HG02759 (cell line): ENCODE measurements around the gene P2RX6.
"Not testable (repeated sequence)": the region's sequence is repeated elsewhere in the genome, so short reads cannot be mapped to it uniquely, and the experiment has no call there.

Experiments
- ATAC-seq: cut with Tn5 transposase; IDR thresholded peaks from one replicate; pipeline ENCODE4 v1.9.1; 2021; ENCODE audit warnings: mild to moderate bottlenecking, moderate library complexity; ENCODE audit not compliant: unreplicated experiment

Gene P2RX6

DNA sequence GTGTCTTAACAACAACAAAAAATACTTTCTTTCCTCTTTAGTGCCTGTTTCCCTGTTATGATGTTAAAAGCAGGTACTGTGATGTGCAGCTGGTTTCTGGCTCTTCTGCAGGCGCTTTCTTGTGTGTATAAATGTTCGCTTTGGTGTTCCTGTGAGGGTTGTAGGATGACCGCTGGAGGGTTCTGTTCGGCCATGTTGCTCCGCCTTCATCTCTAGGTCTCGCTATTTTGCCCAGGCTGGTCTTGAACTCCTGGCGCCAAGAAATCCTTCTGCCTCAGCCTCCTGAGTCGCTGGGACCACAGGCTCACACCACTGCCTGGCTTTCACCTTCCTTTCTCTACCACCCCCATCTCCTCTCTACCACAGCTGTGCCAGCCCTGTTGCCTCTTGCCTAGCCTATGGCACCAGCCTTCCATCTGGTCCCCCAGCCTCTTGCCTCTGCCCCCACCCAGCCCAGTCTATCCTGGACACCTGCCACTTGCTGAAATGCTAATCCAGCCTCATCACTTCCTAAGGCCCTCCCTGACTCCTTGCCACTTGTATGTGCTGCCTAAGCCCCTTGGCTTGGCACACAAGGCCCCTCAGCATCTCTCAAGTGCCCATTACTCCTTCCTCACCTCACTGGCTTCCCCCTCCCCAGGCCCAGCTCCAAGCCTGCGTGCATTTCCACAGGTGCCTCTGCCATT is 36.3 kb downstream of the P2RX6 start:
- ATAC-seq = no peak

DNA sequence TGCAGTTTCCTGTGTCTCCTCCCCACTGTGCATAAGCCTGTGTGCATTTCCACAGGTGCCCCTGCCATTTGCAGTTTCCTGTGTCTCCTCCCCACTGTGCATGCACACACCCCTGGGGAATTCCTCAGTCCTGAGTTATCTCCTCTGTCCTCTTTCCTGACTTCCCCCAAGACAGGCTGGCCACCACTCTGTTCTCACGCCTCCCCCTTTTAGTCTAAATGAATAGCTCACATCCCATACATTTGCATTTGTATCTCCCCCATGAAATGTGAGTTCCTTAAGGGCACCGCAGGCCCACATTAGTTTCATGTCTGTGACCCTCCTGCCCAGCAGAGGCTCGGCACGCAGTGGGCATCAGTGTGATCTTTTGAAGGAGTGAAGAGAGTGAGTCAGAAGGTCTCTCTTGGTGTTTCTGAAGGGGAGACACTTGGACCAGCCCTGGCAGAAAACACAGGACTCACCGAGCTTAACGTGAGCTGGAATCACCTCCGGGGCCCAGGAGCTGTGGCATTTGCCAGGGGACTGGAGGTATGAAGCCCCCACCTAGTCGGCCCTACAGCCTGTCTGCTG is 37.0 kb downstream of the P2RX6 start:
- no peak for ATAC-seq

DNA sequence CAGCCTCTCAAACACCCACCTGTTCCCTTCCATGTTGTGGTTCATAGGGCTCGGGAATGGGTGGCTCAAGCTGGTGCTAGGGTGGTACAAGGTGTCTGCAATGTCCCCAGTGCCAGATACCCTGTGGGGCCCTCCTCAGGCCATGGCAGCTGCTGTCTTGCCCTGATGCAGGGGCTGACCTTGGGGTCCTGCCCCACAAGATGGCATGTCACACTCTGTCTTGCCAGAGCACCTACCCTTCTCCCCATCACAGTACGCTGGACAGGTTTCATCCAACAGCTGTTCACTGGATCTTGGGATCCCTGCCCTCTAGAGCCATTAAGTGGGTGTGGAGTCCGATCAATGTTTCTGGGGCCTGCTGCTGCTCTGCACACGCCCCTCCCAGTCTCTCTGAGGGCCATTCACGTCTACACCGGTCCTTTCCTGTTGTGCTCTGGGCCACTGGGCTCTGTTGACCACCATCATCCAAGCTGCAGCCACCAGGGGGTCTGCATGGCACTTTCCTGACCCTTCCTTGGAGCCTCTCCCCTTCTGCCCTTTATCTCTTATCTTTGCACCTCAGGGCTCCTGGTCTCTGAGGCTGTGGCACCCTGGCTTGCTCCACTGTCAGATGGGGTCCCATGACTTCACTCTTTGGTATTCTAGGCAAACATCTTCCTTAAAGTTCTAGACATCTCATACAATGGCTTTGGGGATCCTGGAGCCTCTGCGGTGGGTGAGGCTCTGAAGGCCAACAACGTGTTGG is 37.9 kb downstream of the P2RX6 start:
- ATAC-seq = no peak

DNA sequence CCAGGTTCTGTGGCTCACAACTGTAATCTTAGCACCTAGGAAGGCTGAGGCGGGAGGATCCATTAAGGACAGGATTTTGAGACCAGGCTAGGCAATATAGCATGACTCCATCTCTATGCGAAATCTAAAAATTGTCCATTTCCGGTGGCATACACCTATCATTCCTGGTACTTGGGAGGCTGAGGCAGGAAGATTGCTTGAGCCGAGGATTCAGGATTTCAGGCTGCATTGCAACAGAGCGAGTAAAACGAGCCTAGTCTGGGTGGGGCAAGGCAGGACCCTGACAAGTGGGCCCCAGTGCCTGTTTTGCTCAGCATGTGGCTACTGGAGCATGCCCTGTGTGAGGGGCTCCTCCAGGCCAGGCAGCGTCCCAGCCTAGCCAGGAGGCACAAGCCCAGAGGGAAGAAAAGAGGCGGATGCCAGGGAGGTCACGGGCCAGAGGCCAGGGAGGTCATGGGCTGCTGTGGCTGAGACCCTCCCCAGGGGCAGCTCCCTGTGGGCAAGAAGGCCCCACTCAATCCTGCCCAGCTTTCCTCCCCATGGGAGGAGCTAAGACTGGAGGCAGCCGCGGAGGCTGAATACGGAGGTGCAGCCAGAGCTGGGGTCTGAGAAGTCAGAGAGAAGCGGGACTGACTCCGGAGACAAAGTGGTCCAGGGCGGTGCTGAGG is 39.2 kb downstream of the P2RX6 start:
- no peak for ATAC-seq

DNA sequence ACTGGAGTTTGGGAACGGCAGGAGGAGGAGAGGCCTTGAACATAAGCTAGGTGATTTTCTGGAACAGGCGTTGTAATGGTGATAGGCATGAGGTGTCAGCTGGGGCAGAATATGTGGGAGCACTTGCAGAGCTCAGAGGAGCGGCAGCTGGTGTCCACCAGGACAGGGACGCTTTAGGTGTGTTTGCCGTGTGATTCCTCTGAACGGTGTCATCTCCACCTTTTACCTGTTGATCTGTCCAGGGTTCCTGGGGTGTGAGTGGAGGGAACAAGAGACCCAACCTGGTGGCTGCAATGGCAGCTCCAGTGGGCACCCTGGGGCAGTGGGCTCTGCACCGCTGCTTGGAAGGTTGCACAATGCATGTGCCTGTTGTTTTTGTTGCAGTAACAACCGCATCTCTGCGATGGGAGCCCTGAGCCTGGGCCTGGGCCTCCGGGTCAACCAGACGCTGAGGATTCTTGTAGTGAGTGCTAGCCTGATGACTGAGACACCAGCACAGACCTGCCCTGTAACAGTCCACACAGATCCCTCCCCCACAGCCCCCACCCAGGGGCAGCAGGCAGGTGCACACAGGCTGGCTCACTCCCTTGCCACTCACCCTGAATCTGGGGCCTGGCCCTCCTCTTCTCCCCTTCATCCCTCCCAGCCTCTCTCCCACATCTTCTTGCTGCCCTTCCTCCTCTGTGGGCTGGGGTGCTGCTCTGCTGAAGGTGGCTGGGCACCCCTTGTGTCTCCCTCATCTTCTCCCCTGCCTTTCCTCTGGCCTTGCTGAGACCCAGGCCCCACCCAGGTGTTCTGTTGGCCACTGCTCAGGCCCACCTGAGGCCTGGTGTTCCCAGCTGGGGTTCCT is 40.0 kb downstream of the P2RX6 start:
- ATAC-seq = no peak

DNA sequence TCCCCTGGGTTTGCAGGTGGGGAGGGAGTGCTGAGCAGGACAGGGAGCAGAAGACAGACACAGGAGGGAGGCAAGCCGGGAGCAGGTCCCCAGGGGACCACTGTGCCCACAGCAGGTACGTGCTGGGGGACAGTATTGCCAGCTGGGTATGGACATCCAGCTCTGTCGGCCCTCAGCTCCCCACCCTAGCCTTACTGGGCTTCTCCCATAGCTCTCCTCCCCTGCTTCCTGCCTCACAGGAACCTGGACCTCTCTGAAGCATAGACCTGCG is 40.5 kb downstream of the P2RX6 start:
- no peak for ATAC-seq

DNA sequence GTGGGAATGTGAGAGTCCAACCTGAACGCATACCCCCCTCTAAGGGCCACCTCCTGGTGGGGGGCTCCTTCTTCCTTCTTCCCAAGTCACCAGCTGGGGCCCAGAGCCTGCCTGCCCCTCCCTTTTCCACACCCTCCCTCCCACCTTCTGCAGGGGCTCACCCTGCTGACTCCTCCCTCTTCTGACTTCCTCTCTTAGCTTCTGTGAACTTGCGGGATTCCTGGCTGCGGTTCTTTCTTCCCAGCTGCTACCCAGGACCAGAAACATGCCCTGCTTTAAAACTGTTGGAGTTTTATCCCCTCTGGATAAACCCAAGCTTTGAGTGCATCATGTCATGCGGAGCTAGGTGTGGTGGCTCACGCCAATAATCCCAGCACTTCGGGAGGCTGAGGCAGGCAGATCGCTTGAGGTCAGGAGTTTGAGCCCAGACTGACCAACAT is 40.9 kb downstream of the P2RX6 start:
- ATAC-seq = no peak

DNA sequence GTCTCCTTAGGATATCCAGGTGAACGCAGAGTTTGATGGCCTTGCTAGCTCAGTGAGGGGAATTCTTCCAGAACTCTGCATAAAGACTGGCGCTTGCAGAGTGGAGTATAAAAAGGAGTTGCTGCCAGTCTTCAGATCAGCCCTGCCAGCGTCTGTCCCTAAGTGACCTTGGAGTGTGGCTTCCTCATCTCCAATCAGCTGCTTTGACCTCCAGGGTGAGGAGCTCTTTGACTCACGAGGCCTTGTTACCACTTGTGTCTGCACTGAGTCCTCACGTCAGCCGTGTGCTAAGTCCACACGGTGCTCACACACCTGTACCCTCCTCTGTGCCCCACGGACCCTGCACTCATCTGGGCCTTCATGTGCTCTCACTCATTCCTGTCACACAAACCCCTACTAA is 45.4 kb downstream of the P2RX6 start:
- not testable (repeated sequence) for ATAC-seq

DNA sequence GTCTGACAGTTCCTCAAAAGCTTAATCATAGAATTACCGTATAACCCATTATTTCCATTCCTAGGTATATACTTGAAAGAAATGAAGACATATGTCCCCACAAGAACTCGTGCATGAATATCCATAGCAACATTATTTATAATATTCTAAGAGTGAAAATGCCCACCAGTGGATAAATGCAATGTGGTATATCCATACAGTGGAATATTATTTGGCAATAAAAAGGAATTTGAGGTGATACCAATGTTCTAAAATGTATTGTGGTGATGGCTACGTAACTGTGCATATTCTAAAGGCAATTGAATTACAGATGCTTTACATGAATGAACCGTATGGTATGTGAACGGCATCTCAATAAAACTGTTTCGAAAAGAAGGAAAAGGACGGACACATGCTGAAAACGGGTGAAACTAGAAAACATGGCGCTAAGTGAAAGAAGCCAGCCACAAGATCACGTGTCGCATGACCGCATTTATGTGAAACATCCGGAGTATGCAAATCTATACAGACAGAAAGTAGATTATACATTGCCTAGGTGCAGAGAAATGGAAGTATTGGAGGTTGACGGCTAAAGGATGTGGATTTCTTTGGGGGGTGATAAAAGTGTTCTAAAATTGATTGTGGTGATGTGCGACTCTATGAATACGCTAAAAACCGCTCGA is 46.8 kb downstream of the P2RX6 start:
- ATAC-seq = not testable (repeated sequence)

DNA sequence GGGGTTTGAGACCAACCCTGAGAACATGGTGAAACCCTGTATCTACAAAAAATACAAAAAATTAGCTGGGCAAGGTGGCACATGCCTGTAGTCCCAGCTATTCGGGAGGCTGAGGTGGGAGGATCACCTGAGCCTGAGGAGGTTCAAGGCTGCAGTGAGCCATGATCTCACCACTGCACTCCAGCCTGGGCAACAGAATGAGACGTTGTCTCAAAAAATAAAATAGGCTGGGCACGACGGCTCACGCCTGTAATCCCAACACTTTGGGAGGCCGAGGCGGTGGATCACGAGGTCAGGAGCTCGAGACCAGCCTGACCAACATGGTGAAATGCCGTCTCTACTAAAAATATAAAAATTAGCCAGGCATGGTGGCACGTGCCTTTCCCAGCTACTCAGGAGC is 49.5 kb downstream of the P2RX6 start:
- ATAC-seq = not testable (repeated sequence)

DNA sequence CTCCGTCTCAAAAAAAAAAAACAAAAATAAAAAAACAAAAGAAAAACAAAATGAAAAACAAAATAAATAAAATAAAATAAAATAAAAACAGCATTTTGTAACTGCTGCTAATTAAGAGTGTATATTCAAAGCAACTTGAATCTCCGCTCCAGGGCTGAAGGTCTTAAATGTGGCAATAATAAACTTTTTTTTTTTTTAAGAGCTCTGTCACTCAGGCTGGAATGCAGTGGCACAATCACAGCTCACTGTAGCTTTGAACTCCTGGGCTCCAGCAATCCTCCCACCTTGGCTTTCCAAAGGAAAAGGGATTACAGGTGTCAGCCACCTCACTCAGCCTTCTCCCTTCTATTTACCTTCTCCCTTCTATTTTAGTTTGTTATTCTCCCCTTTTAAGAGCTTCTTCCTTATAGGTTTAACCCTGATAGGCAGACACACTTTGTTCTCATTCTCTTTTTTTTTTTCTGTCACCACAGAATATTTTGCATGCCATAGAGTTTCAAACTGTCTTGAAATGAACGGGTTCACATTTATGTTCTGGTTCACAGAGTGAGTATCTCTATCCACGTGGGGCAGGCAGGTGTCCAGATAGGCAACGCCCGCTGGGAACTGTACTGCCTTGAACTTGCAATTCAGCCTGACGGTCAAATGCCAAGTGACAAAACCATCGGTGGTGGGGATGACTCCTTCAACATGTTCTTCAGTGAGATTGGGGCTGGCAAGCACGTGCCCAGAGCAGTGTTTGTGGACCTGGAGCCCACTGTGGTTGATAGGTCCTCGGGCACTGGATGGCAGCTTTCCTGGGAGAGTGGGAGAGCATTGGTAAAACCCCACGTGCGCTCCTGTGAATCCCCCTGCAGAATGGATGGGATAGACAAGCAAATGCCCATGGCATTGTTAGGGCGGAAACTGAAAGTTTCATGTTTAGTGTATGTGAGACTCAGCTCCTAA is 50.2 kb downstream of the P2RX6 start:
- ATAC-seq = no peak

DNA sequence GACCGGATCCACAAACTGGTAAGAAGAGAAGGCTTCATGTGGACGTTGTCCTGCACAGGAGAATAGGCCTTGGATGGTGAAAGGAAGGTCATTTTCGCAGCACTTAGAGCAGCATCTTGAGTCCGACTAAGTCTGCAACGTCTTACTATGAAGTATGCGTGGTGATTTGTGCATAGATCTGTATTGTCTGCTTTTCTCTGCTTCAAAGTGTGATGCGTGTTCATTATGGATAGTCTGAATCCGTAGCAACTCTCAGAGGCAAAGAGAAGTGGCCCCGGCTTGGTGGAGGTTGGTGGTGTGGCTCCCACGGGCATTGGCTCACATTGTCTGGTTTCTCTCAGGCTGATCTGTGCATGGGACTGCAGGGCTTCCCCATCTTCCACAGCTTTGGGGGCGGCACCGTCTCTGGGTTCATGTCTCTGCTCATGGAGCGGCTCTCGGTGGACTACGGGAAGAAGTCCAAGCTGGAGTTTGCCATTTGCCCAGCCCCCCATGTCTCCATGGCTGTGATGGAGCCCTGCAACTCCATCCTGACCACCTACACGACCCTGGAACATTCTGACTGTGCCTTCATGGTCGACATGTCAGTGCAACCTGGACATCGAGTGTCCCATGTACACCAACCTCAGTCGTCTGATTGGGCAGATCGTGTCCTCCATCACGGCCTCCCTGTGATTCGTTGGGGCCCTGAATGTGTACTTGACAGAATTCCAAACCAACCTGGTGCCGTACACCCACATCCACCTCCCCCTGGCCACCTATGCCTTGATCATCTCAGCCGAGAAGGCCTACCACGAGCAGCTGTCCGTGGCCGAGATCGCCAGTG is 52.3 kb downstream of the P2RX6 start:
- no peak for ATAC-seq

DNA sequence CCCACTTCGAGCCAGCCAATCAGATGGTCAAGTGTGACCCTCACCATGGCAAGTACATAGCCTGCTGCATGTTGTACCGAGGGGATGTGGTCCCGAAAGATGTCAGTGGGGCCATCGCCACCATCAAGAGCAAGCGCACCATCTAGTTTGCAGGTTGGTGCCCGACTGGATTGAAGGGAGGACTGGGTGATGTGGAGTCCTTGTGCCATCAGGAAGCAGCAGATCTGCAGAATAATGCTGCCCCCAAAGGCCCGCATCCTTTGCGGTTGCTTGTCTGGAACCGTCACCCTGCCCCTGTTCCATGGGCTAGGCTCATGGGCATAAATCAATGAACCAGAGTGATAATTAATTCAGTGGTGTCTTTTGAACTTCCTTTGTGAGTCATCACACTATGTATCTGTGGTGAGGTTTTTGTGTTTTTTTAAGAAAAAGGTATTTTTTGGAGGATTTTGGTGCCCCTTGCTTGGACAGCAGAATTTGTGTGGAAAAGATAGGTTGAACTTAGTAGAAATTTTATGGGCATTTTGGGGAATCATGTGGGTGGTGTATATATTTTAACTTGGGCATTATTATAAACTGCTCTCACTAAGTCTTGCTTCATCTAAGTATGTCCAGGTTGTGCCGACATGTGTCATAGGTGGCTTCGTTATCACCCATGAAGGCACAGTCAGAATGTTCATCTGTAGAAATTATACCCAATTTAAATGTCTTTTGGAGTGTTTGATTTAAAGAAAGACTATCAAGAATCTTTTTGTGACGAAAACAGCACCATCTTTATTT is 53.1 kb downstream of the P2RX6 start:
- ATAC-seq = no peak

DNA sequence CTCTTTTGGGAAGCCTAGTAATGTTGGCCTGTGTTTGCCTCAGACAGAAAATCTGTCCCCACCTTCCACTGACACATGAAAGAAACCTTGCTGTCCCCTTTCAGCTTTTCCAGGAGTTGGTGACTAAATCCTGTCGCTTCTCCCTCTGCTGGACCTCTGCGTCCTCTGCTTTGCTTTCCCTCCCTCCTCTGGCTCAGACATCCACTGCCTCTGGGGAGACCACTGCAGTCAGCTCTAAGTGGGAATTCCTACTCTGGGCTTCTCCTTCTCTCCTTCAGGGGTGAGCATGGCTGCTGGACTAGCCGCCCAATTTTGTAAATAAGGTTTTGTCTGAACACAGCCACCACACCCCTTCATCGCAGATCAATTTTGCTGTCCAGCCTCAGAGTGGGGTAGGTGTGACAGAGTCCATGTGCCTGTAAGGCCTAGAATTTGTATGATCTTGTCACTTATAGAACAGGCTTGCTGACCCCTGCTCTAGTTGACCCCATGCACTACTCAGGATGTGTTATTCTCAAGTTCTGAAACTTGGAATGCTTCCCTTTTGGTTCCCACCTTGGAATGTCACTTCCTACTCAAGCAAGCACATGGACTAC is 53.8 kb downstream of the P2RX6 start:
- no peak for ATAC-seq

DNA sequence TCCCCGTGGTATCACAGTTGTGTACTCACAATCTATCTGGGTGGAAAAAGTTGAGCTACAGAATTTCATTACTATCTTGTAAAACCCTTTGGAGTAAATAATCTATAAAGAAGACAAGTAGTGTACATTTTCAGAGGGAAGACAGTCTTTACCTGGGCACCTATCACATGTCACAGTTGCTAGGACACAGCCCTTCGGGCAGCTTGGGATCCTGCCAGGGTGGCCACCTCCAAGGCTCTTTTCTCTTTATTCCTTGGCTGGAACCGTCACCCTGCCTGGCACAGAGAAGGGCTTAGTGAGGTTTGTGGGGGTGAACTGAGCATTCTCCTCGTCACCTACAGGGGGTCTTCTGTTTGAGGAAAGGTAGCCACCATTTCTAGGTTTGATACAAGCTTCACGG is 54.4 kb downstream of the P2RX6 start:
- ATAC-seq = no peak

DNA sequence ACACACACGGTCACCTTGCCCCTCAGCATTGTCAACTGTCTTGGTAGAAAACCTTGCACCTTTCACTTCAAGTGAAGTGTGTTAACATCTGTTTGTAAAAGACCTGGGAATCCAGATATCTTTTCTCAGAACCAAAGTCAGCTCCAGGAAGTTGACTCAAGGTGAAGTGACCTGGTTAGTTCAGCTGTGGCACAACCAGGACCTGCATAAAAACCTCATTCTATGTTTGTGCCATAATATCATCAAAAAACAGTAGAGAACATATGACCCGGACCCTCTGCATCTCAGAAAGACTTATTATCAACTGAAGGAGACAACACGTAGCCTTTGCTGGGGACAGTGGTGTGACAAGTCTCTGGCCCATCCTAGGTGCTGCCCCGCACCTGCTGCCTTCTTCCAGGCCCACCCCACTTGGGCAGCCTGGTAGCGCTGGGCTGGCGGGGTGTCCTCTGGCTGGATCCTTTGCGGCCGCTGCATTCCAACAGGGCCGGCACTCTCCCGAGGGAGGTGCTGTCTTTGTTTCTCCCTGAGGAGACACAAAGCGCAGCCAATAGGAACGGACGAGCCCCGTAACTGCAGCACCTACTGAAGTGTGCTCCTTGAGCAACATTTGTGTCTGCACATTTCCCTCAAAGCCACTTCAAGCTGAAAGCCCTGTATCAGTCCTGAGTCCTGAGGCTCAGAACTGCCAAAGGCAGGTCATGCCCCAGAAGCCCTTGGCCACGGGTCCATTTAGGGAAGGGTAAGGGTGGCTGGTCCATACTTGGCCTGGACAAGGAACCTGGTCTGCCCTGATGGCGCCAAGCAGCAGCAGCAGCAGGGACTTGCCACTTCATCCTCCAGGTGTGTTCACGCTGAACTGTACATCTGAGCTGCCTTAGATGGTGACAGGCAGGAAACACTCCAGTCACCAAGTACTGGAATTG is 56.0 kb downstream of the P2RX6 start:
- no peak for ATAC-seq
